ENCODE measurements around the gene TBX19.

Gene TBX19

DNA sequence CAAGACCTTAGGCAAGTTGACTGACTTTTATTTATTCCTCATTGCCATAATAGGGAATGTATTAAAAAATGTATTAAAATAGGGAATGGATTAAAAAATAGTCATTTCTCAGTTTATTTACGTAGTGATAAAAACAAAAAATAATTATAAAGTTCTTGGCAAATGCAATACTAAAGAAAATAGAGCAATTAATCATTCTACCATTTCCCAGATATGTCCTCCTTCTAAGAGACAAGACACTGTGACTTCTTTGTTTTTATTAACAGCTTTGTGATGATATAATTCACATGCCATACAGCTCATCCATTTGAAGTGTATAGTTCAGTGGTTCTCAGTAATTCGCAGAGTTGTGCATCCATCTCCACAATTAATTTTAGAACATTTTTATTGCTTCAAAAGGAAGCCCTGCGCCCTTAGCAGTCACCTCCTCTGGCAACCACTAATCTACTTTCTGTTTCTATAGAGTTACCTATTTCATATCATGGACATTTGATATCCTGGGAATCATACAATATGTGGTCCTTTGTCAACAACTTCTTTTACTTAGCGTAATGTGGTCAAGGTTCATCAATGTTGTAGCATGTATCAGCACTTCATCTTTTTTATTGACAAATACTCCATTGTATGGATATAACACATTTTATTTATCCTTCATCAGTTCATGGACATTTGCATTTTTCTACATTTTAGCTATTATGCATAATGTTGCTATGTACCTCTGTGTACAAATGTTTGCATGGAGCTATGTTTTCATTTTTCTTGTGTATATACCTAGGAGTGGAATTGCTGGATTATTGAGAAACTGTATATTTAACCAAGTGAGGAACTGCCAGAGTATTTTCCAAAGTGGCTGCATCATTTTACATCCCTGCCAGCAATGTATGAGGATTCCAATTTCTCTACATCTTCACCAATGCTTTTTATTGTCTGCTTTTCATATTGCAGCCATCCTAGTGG is 5.6 kb downstream of the TBX19 start:
- no peaks in the 10 kb centered on the region for H3K36me3 ChIP-seq (ENCODE audit: control insufficient read depth, insufficient read depth, low read length)
- no peaks in the 10 kb centered on the region for H3K9me3 ChIP-seq (ENCODE audit: control insufficient read depth, low read length)
- H3K4me3 ChIP-seq (ENCODE audit: low read length) = no peak overlapping the region
- peaks cover 10% of the 10 kb centered on the region for H3K4me1 ChIP-seq (ENCODE audit: control insufficient read depth, insufficient read depth, low read length)
- no peaks in the 10 kb centered on the region for H3K27me3 ChIP-seq (ENCODE audit: control insufficient read depth, insufficient read depth, low read length)
- H3K9ac ChIP-seq (ENCODE audit: low read length) = no peak overlapping the region

DNA sequence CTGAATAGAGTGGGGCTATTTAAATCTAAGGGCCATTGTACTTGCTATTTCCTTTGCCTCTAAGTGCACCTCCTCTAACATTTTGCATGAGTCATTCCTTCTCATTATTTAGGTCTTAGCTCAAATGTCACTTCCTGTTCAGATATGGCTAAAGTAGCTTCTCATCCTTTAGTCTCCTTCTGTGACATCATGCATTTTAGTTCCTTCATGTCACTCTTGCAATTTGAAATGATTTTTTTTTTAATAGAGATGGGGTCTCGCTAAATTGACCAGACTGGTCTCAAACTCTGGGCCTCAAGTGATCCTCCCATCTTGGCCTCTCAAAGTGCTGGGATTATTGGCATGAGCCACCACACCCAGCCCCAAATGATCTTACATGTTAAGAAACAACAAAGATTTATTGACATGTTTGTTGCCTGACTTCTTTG is 6.6 kb downstream of the TBX19 start:
- Histone ChIP-seq H3K27me3 (ENCODE audit: control insufficient read depth, insufficient read depth, low read length) (no peaks in the 10 kb centered on the region), H3K4me1 (ENCODE audit: control insufficient read depth, insufficient read depth, low read length) (peaks cover 10% of the 10 kb centered on the region), H3K9me3 (ENCODE audit: control insufficient read depth, low read length) (no peaks in the 10 kb centered on the region), H3K4me3 (ENCODE audit: low read length) (no peak overlapping the region), H3K9ac (ENCODE audit: low read length) (no peak overlapping the region), H3K36me3 (ENCODE audit: control insufficient read depth, insufficient read depth, low read length) (no peaks in the 10 kb centered on the region)

DNA sequence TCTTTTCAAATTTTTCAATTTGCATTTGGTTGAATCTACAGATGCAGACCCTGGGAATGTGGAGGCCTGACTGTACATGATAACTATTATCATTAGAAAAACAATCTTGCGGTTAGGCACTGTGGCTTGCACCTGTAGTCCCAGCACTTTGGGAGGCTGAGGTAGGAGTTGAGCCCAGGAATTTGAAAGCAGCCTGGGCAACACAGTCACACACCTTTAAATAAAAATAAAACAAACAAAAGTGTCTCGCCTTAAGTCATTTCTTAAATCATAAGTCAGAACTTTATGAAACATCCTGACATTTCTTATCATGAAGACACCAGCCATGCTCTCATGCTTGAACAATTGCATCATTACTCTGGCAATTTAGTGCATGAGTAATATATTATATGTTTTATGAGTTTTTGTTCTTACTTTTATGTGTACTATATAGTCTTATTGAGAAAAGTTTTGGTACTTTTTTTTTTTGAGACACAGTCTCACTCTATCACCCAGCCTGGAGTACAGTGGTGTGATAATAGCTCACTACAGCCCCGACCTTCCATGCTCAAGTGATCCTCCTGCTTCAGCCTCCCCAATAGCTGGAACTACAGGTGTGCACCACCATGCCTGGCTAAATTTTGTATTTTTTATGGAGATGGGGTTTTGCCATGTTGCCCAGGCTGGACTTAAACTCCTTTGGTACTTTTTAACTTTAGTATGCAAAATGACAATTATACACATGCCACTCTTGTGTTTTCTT is 7.8 kb downstream of the TBX19 start:
- no peak overlapping the region for H3K9ac ChIP-seq (ENCODE audit: low read length)
- H3K27me3 ChIP-seq (ENCODE audit: control insufficient read depth, insufficient read depth, low read length) = no peaks in the 10 kb centered on the region
- no peaks in the 10 kb centered on the region for H3K9me3 ChIP-seq (ENCODE audit: control insufficient read depth, low read length)
- no peaks in the 10 kb centered on the region for H3K36me3 ChIP-seq (ENCODE audit: control insufficient read depth, insufficient read depth, low read length)
- no peak overlapping the region for H3K4me3 ChIP-seq (ENCODE audit: low read length)
- peaks cover 10% of the 10 kb centered on the region for H3K4me1 ChIP-seq (ENCODE audit: control insufficient read depth, insufficient read depth, low read length)

DNA sequence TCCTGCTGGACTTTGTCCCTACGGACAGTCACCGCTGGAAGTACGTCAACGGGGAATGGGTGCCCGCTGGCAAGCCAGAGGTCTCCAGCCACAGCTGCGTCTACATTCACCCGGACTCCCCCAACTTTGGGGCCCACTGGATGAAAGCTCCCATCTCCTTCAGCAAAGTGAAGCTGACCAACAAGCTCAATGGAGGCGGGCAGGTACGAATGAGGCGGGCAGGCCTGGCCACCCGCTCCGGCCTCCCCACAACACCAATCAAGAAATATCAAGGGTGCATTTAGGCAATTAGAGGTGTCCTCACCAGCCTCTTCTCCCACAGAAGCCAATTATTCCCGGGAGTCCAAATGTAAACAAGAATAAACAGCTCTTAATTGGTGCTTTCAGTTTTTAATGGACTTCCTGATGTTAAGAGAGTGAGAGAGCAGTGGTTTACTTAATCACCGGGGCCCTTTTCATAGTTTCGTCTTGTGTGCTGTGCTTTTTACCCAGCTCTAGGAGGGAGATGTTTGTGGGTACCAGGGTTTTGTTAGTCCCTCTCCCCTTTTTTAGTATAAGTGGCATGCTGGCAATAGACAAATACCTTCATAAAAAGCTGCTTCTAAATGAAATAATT is 10.7 kb downstream of the TBX19 start:
- Histone ChIP-seq H3K4me1 (ENCODE audit: control insufficient read depth, insufficient read depth, low read length) (no peaks in the 10 kb centered on the region), H3K9ac (ENCODE audit: low read length) (no peak overlapping the region), H3K9me3 (ENCODE audit: control insufficient read depth, low read length) (no peaks in the 10 kb centered on the region), H3K4me3 (ENCODE audit: low read length) (no peak overlapping the region), H3K36me3 (ENCODE audit: control insufficient read depth, insufficient read depth, low read length) (no peaks in the 10 kb centered on the region), H3K27me3 (ENCODE audit: control insufficient read depth, insufficient read depth, low read length) (no peaks in the 10 kb centered on the region)

DNA sequence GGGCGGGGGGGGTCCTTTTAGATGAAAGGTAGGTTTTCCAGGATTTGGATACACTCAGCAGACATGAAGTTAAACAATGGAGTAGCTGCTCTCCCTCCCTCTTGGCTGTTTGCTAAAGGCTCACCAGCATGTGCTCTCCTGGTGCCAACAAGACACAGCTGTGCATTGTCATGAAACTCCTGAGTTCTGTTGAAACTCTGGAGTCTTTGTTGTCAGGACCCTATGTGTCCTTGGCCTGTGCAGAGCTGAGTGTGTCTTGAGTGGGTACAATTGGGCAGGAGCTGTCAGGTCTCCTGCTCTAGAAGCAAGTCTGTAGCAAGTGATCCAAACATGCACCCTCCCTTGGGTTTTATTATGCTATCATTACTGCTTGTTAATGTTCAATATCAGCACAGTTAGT is 12.7 kb downstream of the TBX19 start:
- H3K27me3 ChIP-seq (ENCODE audit: control insufficient read depth, insufficient read depth, low read length) = no peaks in the 10 kb centered on the region
- no peaks in the 10 kb centered on the region for H3K4me1 ChIP-seq (ENCODE audit: control insufficient read depth, insufficient read depth, low read length)
- no peaks in the 10 kb centered on the region for H3K9me3 ChIP-seq (ENCODE audit: control insufficient read depth, low read length)
- H3K9ac ChIP-seq (ENCODE audit: low read length) = no peak overlapping the region
- no peaks in the 10 kb centered on the region for H3K36me3 ChIP-seq (ENCODE audit: control insufficient read depth, insufficient read depth, low read length)
- no peak overlapping the region for H3K4me3 ChIP-seq (ENCODE audit: low read length)

DNA sequence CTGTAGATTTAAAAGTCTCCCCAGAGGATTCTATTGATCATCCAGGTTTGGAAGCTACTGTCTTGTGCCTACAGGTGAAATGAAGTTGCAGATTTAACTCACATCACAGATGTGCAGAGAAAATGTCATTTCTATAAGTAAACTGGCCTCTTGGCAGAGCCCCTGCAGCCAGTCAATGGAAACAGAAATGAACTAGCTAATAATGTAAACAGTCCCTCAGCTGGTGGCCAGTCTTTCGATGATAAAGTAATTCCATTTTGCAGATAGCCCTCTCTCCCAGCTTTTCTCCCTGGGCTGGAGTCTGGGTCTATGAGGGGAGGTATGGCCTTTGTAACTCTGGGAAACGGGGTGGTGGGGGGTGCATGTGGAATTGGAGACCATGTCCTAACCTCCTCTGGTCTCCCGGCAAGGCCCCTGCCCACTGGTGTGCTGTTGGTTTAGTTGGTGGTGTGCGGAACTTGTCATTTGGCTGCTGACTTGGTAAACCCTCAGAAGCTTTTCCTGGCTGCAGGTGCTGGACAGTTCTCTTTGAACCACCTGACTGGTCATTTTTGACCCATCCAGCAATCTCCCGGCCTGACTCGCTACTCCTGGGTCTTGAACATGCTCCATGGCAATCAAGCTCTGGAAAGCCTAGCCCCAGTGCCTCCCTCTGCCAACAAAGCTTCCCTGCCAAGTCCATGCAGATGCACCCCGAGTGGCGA is 14.9 kb downstream of the TBX19 start:
- no peaks in the 10 kb centered on the region for H3K36me3 ChIP-seq (ENCODE audit: control insufficient read depth, insufficient read depth, low read length)
- H3K27me3 ChIP-seq (ENCODE audit: control insufficient read depth, insufficient read depth, low read length) = no peaks in the 10 kb centered on the region
- H3K4me3 ChIP-seq (ENCODE audit: low read length) = no peak overlapping the region
- no peak overlapping the region for H3K9ac ChIP-seq (ENCODE audit: low read length)
- H3K9me3 ChIP-seq (ENCODE audit: control insufficient read depth, low read length) = no peaks in the 10 kb centered on the region
- no peaks in the 10 kb centered on the region for H3K4me1 ChIP-seq (ENCODE audit: control insufficient read depth, insufficient read depth, low read length)

DNA sequence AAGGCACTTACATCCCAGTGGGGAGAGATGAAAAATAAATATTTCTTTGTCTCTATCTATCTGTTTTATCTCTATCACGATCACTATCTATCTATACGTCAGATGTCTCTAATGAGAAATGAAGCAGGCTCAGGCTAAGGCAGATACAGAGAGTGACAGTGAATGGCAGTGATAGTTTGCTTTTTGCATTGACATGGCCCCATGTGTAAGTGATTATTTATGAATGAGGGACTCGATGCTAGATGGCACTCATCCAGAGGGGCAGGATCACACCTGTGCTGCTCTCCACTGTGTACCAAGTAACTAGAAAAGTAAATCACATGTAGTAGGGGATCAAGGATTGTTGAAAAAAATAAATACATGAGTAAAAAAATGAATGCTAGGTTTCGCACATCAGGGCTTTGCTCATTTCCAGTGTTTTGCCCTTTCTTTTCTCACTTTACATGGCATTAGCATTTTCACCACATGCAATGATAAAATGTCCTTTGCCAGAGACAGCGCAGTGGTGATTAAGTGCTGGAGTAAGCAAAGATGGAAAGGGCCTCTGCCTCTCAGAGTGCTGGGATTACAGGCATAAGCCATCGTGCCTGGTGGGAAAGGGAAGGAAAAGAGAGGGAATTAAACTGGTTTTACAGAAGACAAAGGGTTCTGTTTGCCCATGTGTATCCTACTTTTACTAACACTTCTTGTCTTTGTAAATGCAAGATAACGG is 16.5 kb downstream of the TBX19 start:
- no peak overlapping the region for H3K4me3 ChIP-seq (ENCODE audit: low read length)
- no peaks in the 10 kb centered on the region for H3K4me1 ChIP-seq (ENCODE audit: control insufficient read depth, insufficient read depth, low read length)

DNA sequence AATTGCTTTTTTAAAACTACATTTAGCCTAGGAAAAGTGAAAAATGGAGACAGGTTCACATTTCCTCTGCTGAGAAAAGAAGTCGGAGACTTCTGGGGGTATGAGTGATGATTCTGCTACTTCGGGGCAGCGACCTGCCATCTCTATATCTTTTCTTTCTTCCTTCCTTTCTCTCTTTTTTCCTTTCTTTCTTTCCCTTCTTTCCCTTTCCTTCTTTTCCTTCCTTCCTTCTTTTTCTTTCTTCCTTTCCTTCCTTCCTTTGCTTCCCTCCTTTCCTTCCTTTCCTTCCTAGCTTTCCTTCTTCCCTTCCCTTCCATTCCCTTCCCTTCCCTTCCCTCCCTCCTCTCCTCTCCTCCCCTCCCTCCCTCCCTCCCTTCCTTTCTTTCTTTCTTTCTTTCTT is 17.8 kb downstream of the TBX19 start:
- no peaks in the 10 kb centered on the region for H3K9me3 ChIP-seq (ENCODE audit: control insufficient read depth, low read length)
- H3K36me3 ChIP-seq (ENCODE audit: control insufficient read depth, insufficient read depth, low read length) = no peaks in the 10 kb centered on the region
- H3K4me1 ChIP-seq (ENCODE audit: control insufficient read depth, insufficient read depth, low read length) = no peaks in the 10 kb centered on the region

More for the DNA sequence above, 16.5 kb downstream of the TBX19 start:
- Histone ChIP-seq H3K9me3 (ENCODE audit: control insufficient read depth, low read length) (no peaks in the 10 kb centered on the region), H3K9ac (ENCODE audit: low read length) (no peak overlapping the region), H3K36me3 (ENCODE audit: control insufficient read depth, insufficient read depth, low read length) (no peaks in the 10 kb centered on the region), H3K27me3 (ENCODE audit: control insufficient read depth, insufficient read depth, low read length) (no peaks in the 10 kb centered on the region)

DNA sequence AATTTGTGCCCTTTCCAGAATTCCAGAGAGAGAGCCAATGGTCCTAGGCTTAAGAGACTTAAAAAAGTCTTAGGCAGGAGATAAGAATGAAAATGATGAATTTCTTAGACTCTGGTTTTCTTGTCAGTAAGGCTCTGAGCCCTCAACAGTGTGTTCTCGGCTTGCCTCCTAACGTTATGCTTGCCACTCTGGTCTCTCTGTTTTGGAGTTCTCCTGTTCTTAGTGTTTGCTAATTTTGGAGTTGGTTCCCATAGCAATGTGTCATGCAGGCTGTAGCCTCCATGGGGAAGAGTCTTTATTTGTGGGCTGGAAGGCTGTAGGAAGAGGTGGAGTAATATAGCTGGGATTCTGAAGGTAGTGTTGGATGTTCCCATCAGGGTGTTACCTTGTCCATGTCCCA is 19.9 kb downstream of the TBX19 start:
- Histone ChIP-seq H3K36me3 (ENCODE audit: control insufficient read depth, insufficient read depth, low read length) (no peaks in the 10 kb centered on the region), H3K9ac (ENCODE audit: low read length) (no peak overlapping the region), H3K4me1 (ENCODE audit: control insufficient read depth, insufficient read depth, low read length) (no peaks in the 10 kb centered on the region), H3K9me3 (ENCODE audit: control insufficient read depth, low read length) (no peaks in the 10 kb centered on the region), H3K4me3 (ENCODE audit: low read length) (no peak overlapping the region), H3K27me3 (ENCODE audit: control insufficient read depth, insufficient read depth, low read length) (no peaks in the 10 kb centered on the region)

More for the DNA sequence above, 17.8 kb downstream of the TBX19 start:
- Histone ChIP-seq H3K9ac (ENCODE audit: low read length) (no peak overlapping the region), H3K4me3 (ENCODE audit: low read length) (no peak overlapping the region), H3K27me3 (ENCODE audit: control insufficient read depth, insufficient read depth, low read length) (no peaks in the 10 kb centered on the region)

DNA sequence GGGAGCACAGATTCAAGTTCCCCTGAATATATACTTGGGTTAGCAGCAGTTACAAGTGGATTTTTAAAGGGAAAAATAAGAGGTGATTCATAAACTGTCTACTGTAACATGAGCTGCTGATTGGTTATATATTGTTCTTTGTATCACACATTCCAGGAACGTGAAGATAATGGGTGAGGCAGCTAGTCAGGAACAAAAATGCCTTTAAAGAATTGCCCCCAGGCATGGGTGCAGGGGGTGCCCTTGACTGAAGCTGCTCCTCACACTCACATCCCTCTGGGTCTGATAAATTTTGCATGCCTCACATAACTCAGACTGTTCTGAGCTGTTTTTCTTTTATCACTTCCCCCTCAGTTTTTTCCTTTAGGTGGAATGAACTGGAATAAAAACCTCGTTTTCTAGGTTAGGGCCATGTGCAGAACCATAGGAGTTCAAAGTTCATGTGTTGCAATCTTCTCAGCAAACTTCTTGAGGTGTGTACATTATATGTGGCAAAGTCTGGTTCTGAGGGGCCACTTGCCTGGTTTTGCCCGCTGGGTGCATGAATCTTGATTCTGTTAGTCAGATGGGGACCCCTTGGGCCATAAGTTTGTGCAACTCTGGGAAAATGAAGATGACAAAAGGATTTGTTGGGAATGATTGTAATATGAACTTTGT is 21.1 kb downstream of the TBX19 start:
- Histone ChIP-seq H3K4me1 (ENCODE audit: control insufficient read depth, insufficient read depth, low read length) (no peaks in the 10 kb centered on the region), H3K9me3 (ENCODE audit: control insufficient read depth, low read length) (no peaks in the 10 kb centered on the region), H3K4me3 (ENCODE audit: low read length) (no peak overlapping the region), H3K9ac (ENCODE audit: low read length) (no peak overlapping the region), H3K36me3 (ENCODE audit: control insufficient read depth, insufficient read depth, low read length) (no peaks in the 10 kb centered on the region), H3K27me3 (ENCODE audit: control insufficient read depth, insufficient read depth, low read length) (no peaks in the 10 kb centered on the region)
